Measurements from ENCODE around the gene C16orf82.

Gene C16orf82

DNA sequence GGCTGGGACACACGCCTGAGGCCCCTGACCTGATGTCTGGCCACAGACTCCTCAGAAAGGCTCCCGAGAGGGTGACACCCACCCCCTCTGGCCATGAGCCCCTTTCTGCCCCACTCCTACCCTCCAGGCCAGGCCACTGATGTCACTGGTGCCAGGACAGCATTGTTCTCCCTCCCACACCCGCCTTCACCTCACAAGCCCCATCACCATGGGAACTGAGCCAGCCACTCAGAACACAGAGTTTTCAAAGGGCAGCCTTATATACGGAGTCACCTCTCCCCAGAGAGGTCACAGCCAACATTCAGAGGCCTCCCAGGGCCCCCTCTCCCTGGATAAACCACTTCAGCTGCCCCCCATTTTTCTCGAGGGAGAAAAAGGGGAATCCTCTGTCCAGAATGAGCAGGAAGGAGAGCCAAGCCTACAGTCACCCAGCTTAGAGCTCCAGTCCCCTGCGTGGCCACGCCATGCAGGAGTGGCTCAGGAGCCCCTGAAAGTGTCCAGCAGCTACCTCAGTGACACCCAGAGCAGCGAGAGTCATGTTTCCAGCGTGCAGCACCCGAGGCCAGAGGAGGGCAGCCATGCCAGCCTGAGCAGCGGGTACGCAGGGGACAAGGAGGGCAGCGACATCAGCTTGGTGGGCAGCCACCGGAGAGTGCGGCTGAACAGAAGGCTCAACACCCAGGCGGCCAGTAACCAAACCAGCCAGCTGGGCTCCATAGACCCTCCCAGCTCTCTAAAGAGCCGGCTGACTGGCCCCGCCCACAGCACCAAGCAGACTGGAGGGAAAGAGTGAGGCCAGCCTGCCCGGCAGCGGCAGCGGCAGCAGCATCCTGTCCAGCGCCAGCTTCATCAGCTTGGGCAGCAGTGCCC, at the start of gene C16orf82:
Gene C16orf82 (plus strand): TSS at position 260 of the 870 bp plus-strand sequence.
- DNase-seq (ENCODE audit: extremely low read depth in 1 of 2, low read depth in 1 of 2): no peak

DNA sequence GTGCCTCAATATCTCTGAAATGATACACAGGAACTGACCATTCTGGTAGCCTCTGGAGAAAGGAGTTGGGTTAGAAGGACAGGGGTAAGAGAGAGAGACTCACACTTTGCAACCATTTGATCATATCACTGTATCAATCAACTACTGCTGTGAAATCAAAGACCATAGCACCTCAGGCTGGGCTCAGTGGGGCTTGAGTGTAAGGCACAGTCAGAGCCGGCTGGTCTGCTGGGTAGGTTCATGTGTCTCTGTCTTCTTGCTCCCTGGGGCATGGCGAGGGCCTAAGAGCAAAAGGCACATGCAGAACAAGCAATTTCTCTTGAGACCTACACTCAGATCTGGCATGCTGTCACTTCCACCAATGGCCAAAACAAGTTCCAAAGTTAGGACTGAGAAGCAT, 46.7 kb upstream of the C16orf82 start:
- no peak for DNase-seq (ENCODE audit: extremely low read depth in 1 of 2, low read depth in 1 of 2)

DNA sequence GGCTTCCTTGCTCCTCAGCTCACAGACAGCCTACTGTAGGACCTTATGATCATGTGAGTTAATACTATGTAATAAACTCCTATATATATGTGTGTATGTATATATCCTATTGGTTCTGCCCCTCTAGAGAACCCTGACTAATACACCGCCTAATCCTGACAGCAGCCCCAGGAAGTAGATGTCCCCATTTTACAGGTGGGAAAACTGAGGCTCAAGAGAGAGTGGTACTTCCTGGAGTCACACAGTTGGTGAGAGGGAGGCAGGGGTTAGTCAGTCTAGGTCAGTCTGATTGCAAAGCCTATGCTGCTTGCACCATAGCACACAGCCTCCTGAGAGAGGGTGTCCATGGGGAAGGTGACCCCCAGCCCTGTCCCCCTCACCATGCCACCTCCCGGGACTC, 42.7 kb upstream of the C16orf82 start:
- DNase-seq (ENCODE audit: extremely low read depth in 1 of 2, low read depth in 1 of 2): no peak

DNA sequence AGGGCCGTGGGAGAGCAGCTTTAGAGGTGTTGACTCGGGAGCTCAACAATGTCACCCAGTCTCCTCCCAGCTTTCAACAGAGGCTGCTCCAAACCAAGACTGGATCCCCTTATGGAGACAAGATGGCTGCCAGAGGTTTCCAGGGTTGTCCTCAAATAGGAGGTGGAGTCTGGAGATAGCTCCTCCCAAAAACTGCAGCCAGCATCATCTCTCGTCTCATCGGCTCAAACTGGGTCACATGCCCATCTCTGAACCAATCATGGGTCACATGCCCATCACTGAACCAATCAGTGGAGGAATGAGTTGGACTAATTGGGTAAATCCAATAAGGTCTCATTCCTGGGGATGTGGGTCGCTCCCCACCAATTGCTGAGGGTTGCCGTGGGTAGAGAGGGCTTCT, 41.1 kb upstream of the C16orf82 start:
- no peak for DNase-seq (ENCODE audit: extremely low read depth in 1 of 2, low read depth in 1 of 2)

DNA sequence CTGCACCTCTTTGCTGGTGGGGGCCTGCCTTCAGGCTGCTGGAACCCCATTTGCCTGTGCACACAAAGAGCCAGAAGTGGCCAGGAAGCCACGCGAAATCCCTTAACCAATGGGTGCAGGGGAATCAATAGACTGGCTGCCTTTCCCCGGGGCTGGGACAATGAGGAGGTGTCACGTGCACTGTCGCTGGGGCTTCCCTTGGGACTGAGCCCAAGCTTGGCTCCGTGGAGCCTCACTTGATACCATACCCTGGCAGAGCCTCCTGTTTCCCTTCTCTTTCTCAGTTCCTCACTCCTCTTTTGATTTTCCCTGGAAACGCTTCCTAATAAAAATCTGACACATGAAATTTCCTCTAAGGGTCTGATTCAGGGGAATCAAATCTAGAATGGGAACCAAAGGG, 38.8 kb upstream of the C16orf82 start:
- no peak for DNase-seq (ENCODE audit: extremely low read depth in 1 of 2, low read depth in 1 of 2)

DNA sequence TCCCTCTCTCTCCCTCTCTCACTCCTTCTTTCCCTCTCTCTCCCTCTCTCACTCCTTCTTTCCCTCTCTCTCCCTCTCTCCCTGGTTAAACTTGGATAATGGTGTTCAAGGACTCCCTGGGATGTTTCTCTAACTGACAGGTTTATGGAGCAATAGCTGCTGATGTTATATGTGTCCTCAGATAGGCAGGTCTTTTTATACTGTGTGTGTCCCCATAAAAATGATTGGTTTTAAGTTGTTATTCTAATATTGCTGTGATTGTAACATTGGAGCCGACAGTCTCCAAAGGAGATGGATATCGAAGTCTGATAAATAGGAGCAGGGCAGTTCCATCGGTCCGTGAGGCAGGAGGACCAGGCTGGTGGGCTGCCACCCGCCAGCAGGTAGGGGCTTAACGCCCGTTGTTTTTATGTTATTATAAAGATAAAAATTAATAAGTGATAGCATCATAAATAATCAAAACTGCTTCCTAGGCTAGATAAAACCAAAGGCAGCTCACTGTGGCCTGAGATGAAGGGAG, 38.1 kb upstream of the C16orf82 start:
- no peak for DNase-seq (ENCODE audit: extremely low read depth in 1 of 2, low read depth in 1 of 2)

DNA sequence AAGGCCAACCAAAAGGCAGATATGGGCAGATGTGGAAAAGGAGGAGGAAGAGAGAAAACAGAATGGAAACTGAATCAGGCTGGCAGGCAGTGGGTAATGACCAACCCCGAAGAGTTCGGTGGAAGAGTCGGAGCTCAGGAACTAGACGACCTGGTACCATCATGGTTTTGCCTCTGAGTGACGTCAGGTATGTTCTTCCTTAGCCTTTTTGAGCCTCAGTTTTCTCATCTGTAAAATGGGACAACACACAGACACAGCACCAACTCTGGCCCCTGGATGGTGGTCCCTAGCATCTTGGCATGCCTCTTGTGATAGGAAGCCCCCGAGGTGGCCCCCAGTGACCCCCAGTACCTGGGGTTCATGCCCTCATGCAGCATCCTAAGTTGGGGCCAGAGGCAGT, 37.2 kb upstream of the C16orf82 start:
- no peak for DNase-seq (ENCODE audit: extremely low read depth in 1 of 2, low read depth in 1 of 2)

DNA sequence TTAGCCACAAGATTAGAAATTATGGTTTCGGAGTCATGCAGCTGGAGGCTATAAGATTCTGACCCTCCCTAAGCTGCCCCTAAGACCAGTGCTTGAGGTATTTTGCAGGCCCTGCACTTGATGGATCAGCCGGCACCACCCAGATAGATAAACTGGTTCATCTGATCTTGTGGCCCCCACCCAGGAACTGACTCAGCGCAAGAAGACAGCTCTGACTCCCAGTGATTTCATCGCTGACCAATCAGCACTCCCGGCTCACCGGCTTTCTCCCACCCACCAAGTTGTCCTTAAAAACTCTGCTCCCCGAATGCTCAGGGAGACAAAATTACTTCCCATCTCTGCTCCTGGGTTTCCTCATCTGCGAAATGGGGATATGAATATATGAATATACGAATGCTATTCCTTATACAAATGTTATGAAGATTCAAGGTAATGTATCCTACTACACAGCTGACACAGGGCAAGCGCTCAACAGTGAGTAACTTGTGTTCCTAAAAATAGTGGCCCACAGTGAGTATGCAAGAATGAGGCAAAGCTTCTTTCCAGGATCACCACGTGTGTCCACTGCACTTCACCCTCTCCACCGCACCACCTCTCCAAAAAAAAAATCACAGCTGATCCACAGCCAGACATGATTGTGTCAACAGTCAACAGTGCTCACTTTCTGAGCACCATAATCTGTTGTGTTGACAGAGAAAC, 33.3 kb upstream of the C16orf82 start:
- no peak for DNase-seq (ENCODE audit: extremely low read depth in 1 of 2, low read depth in 1 of 2)

DNA sequence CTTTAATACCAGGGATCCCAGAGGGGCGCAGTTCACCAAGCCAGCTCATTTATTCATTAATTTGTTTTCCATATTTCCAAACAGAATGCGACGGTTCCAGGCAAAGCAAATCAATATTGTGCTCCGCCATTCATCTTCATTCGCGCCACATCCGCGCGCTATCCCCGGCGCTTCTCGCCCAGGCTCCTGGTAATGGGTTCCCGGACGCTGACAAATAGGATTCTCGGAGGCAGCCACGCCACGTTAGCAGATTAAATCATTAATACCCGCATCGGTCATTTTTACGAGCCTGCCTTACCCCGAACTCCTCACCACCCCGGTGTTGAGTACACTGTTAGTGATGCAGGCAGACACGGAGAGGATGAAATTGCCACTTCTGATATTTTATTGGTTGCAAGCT, 26.0 kb upstream of the C16orf82 start:
- DNase-seq (ENCODE audit: extremely low read depth in 1 of 2, low read depth in 1 of 2): no peak

DNA sequence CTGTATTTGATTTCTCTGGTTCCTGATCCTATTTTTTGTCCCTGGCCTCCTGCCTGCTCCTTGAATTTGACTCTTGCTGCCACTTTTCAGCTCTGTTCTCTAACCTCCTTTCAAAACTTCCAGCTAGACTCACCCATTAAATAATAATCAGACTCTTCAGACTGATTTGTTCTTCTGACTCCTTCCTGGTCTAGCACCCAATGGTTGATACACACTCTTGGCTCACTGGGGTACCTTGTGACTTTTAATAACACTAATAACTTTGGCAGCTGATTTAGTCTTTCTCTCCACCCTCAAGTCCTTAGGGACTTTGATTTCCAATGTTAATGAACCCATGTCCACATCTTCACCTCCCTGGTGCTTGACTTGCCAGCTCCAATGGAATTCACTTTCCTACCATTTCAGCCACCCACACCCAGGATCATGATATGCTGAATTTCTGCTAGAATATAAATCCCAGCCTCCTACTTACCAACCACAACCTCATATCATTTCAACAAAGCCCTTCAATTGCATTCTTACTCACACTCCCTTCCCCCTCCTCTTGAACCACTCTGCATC, 19.7 kb upstream of the C16orf82 start:
- DNase-seq (ENCODE audit: extremely low read depth in 1 of 2, low read depth in 1 of 2): no peak

DNA sequence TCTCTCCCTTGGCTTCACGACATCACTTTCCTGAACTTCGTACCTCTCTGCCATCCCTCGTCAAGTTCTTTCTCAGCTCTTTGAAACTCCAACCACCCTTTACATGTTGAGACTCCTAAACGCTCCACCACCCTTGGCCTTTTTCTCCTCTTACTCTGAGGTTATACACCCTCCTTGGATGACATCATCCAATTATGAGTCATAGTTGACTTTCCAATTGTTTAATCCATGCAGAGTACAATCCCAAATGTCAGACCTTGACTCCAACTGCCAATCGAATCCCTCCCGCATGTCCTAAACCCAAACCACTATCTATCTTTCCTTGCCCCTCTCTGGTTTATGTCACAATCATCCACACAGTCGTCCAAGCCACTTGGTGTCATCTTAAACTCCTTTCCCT, 18.4 kb upstream of the C16orf82 start:
- no peak for DNase-seq (ENCODE audit: extremely low read depth in 1 of 2, low read depth in 1 of 2)

DNA sequence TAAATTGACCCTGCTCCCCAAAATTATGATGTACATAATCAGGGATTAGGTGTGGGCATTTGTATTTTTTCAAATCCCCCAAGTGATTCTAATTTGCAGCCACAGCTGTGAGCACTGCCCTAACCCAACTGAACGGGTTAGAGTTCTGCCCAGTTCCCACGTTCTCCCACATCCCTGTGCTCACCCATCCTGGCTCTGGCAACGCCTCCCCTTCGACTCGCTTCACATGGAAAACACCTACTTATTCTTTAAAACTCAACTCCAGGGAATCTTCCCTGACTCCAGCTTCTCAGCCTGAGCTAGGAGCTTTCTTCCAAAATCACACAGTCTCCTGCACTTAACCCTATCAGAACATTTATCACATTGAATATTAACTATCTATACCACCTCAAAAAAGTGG, 17.6 kb upstream of the C16orf82 start:
- no peak for DNase-seq (ENCODE audit: extremely low read depth in 1 of 2, low read depth in 1 of 2)

DNA sequence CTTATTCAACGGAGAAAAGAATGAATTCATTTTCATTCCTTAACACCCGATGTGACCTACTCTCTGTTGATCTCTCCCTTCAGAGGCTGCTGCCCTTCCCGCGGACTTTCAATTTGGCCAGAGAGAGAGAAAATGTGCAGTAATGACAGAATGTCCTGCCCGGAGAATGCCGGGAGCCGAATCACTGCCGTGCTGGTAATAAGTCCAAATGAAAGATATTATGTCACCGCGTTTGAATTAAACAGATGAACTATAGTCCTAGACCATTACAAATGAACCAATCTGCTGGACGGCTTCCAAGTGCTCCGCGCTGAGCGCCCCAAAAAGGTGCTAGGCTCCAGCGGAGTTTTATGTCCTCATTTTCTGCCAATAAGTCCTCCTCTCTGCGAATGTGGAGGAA, 14.7 kb upstream of the C16orf82 start:
- DNase-seq (ENCODE audit: extremely low read depth in 1 of 2, low read depth in 1 of 2): no peak

DNA sequence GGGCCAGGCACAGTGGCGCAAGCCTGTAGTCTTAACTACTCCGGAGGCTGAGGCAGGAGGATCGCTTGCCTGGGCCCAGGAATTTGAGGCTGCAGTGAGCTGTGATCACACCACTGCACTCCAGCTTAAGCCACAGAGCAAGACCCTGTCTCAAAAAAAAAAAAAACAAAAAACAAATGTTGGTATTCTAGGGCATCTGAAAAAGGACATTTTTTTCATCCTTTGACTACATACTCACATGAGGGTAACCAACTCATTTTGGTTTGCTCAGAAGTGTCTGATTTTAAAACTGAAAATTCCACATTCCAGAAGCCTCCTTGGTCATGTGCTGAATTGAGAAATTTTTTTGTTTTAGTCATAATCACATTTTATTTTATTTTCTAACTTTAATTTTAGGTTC, 12.7 kb upstream of the C16orf82 start:
- no peak for DNase-seq (ENCODE audit: extremely low read depth in 1 of 2, low read depth in 1 of 2)

DNA sequence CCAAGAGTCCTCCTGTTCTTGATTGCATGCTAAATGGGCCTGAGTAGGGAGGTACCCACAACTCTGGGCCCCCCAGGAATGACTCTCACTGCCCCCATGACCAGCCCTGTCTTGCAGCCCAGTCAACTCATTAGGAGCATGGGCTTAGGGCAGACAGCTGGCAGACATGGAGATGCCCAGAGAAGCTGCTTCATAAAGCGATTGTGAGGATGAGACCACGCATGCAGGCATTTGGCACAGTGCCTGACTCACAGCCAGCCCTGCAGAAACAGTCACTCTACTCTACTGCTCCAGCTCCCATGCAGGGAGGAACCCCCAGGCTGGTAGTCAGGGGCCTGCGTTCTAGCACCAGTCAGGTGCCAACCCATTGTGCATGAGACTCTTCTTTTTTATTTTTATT, 8.4 kb upstream of the C16orf82 start:
- no peak for DNase-seq (ENCODE audit: extremely low read depth in 1 of 2, low read depth in 1 of 2)

DNA sequence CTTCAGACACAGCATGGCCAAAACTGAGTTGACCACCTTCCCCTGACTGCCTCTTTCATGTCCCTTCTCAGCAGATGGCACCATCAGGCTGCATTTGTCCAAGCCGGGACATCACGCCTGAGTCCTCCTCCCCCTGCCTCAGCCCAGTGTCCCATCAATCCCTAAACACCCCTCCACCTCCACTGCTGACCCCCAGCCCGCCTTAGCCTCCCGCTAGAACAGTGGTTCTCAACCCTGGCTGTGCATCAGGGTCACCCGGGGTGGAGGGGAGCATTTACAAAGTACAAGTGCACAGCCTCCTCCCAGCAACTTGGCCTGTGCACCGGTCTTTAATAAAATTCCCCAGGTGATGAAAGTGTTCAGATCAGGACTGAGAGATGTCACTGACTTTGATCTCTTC, 4.0 kb downstream of the C16orf82 start:
- no peak for DNase-seq (ENCODE audit: extremely low read depth in 1 of 2, low read depth in 1 of 2)

DNA sequence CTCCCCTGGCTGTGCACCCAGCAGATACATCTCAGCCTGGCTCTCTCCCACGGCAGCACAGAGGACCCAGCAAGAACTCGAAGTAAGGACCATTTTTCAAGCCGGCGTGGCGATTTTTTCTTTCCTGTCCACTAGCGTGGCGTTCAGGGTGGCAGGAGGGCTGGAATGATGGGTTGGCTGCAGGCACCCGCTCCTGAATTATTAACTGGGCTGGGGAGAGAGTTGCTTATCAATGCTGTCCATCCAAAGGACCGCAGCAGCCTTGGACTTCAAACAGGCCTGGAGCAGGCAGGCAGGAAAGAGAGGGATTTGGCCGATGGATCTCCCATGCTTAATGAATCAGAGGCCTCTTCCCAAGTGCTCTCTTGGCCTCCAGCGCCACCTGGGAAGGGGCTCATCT, 7.0 kb downstream of the C16orf82 start:
- DNase-seq (ENCODE audit: extremely low read depth in 1 of 2, low read depth in 1 of 2): no peak

DNA sequence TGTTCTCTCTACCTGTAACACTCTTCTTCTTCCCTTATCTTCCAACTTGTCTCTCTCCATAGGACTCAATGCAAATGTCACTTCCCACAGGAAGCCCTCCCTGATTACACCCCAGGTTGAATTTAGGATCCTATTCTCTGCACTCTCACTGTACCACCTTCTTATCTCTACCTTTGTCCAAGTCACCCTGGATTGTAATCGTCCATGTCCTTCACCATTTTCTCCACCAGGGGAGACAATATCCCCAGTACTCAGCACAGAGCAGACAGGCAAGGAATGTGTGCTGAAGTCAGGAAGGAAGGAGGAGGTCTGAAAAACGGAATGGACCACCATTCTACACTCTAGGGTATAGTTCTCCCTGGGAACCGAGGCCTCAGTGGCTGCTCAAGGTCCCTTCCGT, 14.2 kb downstream of the C16orf82 start:
- DNase-seq (ENCODE audit: extremely low read depth in 1 of 2, low read depth in 1 of 2): no peak

DNA sequence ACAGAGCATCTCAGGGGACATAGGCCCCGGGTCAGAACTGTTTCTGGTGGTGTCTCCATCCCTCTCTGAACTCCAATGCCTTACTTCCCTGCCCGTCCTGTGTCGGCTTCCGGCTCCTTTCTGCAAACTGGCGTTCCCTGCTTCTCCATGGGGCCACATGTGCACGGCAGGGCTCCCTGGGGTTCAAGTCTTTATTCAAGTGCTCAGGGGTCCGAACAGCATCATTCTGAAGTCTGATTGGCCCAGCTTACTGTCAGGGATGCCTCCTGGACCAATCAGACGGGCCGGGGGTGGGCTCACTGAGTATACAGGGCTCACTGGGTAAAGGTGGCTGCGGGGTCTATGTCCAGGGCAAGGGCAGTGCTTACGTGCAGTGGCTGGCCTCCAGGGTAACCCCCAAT, 17.1 kb downstream of the C16orf82 start:
- no peak for DNase-seq (ENCODE audit: extremely low read depth in 1 of 2, low read depth in 1 of 2)

DNA sequence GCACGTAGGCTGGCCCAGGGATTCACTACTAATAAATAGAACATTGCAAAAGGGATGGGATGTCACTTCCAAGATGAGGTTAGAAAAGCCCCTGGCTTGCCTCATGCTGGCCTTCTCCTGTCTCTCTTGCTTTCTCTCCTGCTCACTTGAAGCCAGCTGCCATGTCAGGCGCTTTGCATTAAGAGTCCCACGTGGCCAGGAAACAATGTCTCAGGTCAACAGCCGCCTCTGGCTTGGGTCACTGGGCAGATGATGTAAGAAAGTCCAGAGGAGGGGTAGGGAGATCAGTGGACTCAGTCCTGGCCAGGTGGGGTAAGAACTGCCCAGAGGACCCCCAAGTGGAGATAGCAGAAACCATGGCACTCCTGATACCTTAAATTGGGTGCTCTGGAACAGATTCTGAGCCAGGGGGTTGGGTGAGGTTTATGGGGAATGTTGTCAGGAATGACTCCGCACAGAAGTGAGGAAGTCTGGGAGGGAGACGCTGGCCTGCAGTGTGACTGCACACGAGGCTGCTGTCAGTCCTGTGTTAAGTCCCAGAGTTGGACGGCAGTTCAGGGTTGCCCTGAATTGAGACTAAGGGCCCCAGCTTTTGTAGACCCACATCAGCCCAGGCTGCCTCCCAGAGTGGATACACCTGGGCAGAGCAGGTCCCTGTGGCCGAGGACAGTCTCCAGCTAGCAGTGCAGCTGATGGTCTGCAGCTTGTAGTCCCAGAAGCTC, 17.7 kb downstream of the C16orf82 start:
- no peak for DNase-seq (ENCODE audit: extremely low read depth in 1 of 2, low read depth in 1 of 2)

DNA sequence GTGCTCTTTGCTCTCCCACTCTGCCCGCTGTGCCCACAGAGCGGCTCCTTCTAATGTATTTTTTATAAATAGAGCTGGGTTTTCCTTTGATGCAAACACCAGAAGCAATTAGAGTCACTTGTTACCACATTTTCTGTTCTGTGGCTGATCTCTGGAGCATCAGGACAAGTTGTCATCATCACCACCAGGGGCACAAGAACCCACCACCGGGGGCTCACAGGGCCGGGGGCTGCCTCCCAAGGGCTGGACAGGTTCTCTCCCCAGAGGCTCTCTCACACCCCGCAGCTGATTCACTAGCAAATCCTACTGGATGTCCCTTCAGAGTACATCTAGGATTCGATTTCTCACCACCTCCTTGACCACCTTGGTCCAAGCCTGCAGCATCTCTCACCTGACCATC, 18.5 kb downstream of the C16orf82 start:
- DNase-seq (ENCODE audit: extremely low read depth in 1 of 2, low read depth in 1 of 2): no peak
